Measurements from ENCODE around the gene CELA2A.
"Not testable (repeated sequence)": the region's sequence is repeated elsewhere in the genome, so short reads cannot be mapped to it uniquely, and the experiment has no call there.

Gene CELA2A

GRCh38 chr1:15426492-15427279 is 29.8 kb upstream of the CELA2A start:
- no peaks in the 10 kb centered on the region for H3K79me2 ChIP-seq (ENCODE audit: insufficient read depth, low read depth)
- no peak overlapping the region for H3K27ac ChIP-seq
- no peak overlapping the region for H3K9ac ChIP-seq
- H3K4me3 ChIP-seq (IDR thresholded peaks at IDR 0.05; ENCODE audit: insufficient read depth, low read depth, low read length), result no peak overlapping the region
- H3K36me3 ChIP-seq (ENCODE audit: insufficient read depth), result no peaks in the 10 kb centered on the region
- H2AFZ ChIP-seq (ENCODE audit: low read depth), result no peak overlapping the region
- H3K27me3 ChIP-seq (ENCODE audit: insufficient read depth, low read depth), result no peaks in the 10 kb centered on the region
- TF ChIP-seq CTCF (conservative IDR thresholded peaks at IDR 0.05; ENCODE audit: low read depth, low read length), result no peak
- H3K4me2 ChIP-seq, result no peak overlapping the region
- no peaks in the 10 kb centered on the region for H3K4me1 ChIP-seq (ENCODE audit: low read depth, poor library complexity, severe bottlenecking)
- H4K20me1 ChIP-seq (ENCODE audit: insufficient read depth), result no peaks in the 10 kb centered on the region

GRCh38 chr1:15427280-15427666 is 29.3 kb upstream of the CELA2A start:
- no peak overlapping the region for H3K27ac ChIP-seq
- no peak overlapping the region for H3K4me3 ChIP-seq (IDR thresholded peaks at IDR 0.05; ENCODE audit: insufficient read depth, low read depth, low read length)
- no peaks in the 10 kb centered on the region for H3K79me2 ChIP-seq (ENCODE audit: insufficient read depth, low read depth)
- H4K20me1 ChIP-seq (ENCODE audit: insufficient read depth), result no peaks in the 10 kb centered on the region
- no peak overlapping the region for H3K4me2 ChIP-seq
- TF ChIP-seq CTCF (conservative IDR thresholded peaks at IDR 0.05; ENCODE audit: low read depth, low read length), result no peak
- H3K4me1 ChIP-seq (ENCODE audit: low read depth, poor library complexity, severe bottlenecking), result no peaks in the 10 kb centered on the region
- no peak overlapping the region for H2AFZ ChIP-seq (ENCODE audit: low read depth)
- H3K36me3 ChIP-seq (ENCODE audit: insufficient read depth), result no peaks in the 10 kb centered on the region
- no peaks in the 10 kb centered on the region for H3K27me3 ChIP-seq (ENCODE audit: insufficient read depth, low read depth)
- H3K9ac ChIP-seq, result no peak overlapping the region

- not testable (repeated sequence) for H3K4me2 ChIP-seq; H3K4me3 ChIP-seq (IDR thresholded peaks at IDR 0.05; ENCODE audit: insufficient read depth, low read depth, low read length); H2AFZ ChIP-seq (ENCODE audit: low read depth); H3K27me3 ChIP-seq (ENCODE audit: insufficient read depth, low read depth); H3K36me3 ChIP-seq (ENCODE audit: insufficient read depth); H3K79me2 ChIP-seq (ENCODE audit: insufficient read depth, low read depth); H4K20me1 ChIP-seq (ENCODE audit: insufficient read depth); H3K27ac ChIP-seq; H3K9ac ChIP-seq; H3K4me1 ChIP-seq (ENCODE audit: low read depth, poor library complexity, severe bottlenecking)
Observed at GRCh38 chr1:15428252-15428651, 28.3 kb upstream of the CELA2A start.

GRCh38 chr1:15428815-15429435 is 27.6 kb upstream of the CELA2A start:
- Histone ChIP-seq H3K4me3 (IDR thresholded peaks at IDR 0.05; ENCODE audit: insufficient read depth, low read depth, low read length) (no peak overlapping the region), H3K4me2 (no peak overlapping the region), H3K27ac (no peak overlapping the region), H3K27me3 (ENCODE audit: insufficient read depth, low read depth) (no peaks in the 10 kb centered on the region), H3K79me2 (ENCODE audit: insufficient read depth, low read depth) (no peaks in the 10 kb centered on the region), H3K9ac (no peak overlapping the region), H4K20me1 (ENCODE audit: insufficient read depth) (no peaks in the 10 kb centered on the region), H3K36me3 (ENCODE audit: insufficient read depth) (no peaks in the 10 kb centered on the region), H2AFZ (ENCODE audit: low read depth) (no peak overlapping the region), H3K4me1 (ENCODE audit: low read depth, poor library complexity, severe bottlenecking) (no peaks in the 10 kb centered on the region)
- TF ChIP-seq CTCF (conservative IDR thresholded peaks at IDR 0.05; ENCODE audit: low read depth, low read length), result no peak

- no peak overlapping the region for H2AFZ ChIP-seq (ENCODE audit: low read depth)
- no peak overlapping the region for H3K27ac ChIP-seq
- no peak overlapping the region for H3K4me2 ChIP-seq
- no peaks in the 10 kb centered on the region for H3K79me2 ChIP-seq (ENCODE audit: insufficient read depth, low read depth)
- no peaks in the 10 kb centered on the region for H4K20me1 ChIP-seq (ENCODE audit: insufficient read depth)
- H3K9ac ChIP-seq, result no peak overlapping the region
- no peaks in the 10 kb centered on the region for H3K36me3 ChIP-seq (ENCODE audit: insufficient read depth)
- H3K27me3 ChIP-seq (ENCODE audit: insufficient read depth, low read depth), result no peaks in the 10 kb centered on the region
- H3K4me3 ChIP-seq (IDR thresholded peaks at IDR 0.05; ENCODE audit: insufficient read depth, low read depth, low read length), result no peak overlapping the region
- TF ChIP-seq CTCF (conservative IDR thresholded peaks at IDR 0.05; ENCODE audit: low read depth, low read length), result no peak
- no peaks in the 10 kb centered on the region for H3K4me1 ChIP-seq (ENCODE audit: low read depth, poor library complexity, severe bottlenecking)
Observed at GRCh38 chr1:15429701-15430149, 26.8 kb upstream of the CELA2A start.
